K562 (cell line): ENCODE results near the gene FRAT2. TPM values are rescaled to one million over a fixed set of nuclear protein-coding genes. Genes with fewer than 3 reads are reported as not detected.
A peak's percentile ranks its signal among the peaks of the same experiment; 100 is the strongest.

Experiments
- E2F6 ChIP-seq, 2 experiments: IDR thresholded peaks; 2 replicates each; pipeline ENCODE4 v1.6.1; 2011; ENCODE audit warnings: borderline replicate concordance in 1 of 2, control low read depth in 1 of 2, low read depth in 1 of 2, low read length in 1 of 2, mild to moderate bottlenecking in 1 of 2, mixed read lengths in 1 of 2, moderate library complexity in 1 of 2; ENCODE audit not compliant: insufficient read depth in 1 of 2, insufficient read length in 1 of 2, poor library complexity in 1 of 2, severe bottlenecking in 1 of 2; ENCODE audit errors: extremely low read depth in 1 of 2
- HMG20A ChIP-seq: fragments of 450-650 bp; formaldehyde crosslinking; conservative IDR thresholded peaks from 2 replicates; pipeline ENCODE4 v1.4.0; 2020; ENCODE audit warnings: mild to moderate bottlenecking, mixed read lengths
- SMARCC2 ChIP-seq: fragments of 450-650 bp; IDR thresholded peaks from 2 replicates; pipeline ENCODE4 v1.6.1; 2017; ENCODE audit warnings: antibody characterized with exemption, moderate library complexity, mild to moderate bottlenecking, low read depth
- SOX6 ChIP-seq: fragments of 450-650 bp; IDR thresholded peaks from 2 replicates; pipeline ENCODE4 v1.6.1; 2014; ENCODE audit warnings: mild to moderate bottlenecking
- SP2 ChIP-seq: IDR thresholded peaks from 2 replicates; pipeline ENCODE4 v1.6.1; 2011; ENCODE audit warnings: mild to moderate bottlenecking, low read depth, low read length, moderate library complexity; ENCODE audit not compliant: poor library complexity, severe bottlenecking; ENCODE audit errors: extremely low read depth
- XRCC5 ChIP-seq: fragments of 200-400 bp; formaldehyde crosslinking; IDR thresholded peaks from 2 replicates; pipeline ENCODE4 v1.6.1; 2017; ENCODE audit warnings: low read depth, mild to moderate bottlenecking, low read length
- ZNF133 ChIP-seq: fragments of 250-450 bp; sonication (Bioruptor Pico); IDR thresholded peaks from 2 replicates; pipeline ENCODE4 v1.4.0; 2020; ENCODE audit warnings: mild to moderate bottlenecking
- ZNF23 ChIP-seq: fragments of 250-450 bp; sonication (Bioruptor Pico); IDR thresholded peaks from 2 replicates; pipeline ENCODE4 v1.4.0; 2020; ENCODE audit warnings: mild to moderate bottlenecking
- ZNF583 ChIP-seq: fragments of 250-450 bp; sonication (Bioruptor Pico); IDR thresholded peaks from 2 replicates; pipeline ENCODE4 v1.4.0; 2020
- polyA plus RNA-seq, 8 experiments: library from polyadenylated mRNA; depleted of rRNA in 4 of 8; stranded (reverse) in 5 of 8; unstranded in 3 of 8; fragments of >200 nt; fragmentation: Nextera tagmentation in 2 of 8; fragmentation: Illumina TruSeq in 1 of 8; extraction: Ambion mirVana in 2 of 8; extraction: Trizol in 1 of 8; gene quantifications; 2 replicates each; pipeline versions ENCODE4 v1.2.1 to v1.2.3, GENCODE V29; 2011 to 2014; ENCODE audit warnings: inconsistent platforms in 1 of 8, missing spikeins in 1 of 8
- total RNA-seq, 7 experiments: library from RNA; depleted of rRNA in 6 of 7; stranded (reverse); fragments of >200 nt in 6 of 7; fragmentation: Illumina TruSeq in 2 of 7; extraction: Trizol in 2 of 7; gene quantifications; 2 replicates each; pipeline versions ENCODE4 v1.2.1 to v1.2.3, GENCODE V29; 2011 to 2021; ENCODE audit warnings: low replicate concordance in 1 of 7
- TF ChIP-seq, protein P1 (sequence below): fragments of 250-450 bp; sonication (Bioruptor Pico); IDR thresholded peaks from 2 replicates; pipeline ENCODE4 v1.4.0; 2020; ENCODE audit warnings: mild to moderate bottlenecking, moderate library complexity

FRAT2 gene
- total and polyA plus RNA-seq, 9 of the 15 experiments (the other 6 are each of a cell fraction or from before 2014, with no cell fraction given), result 4.3 to 31.7 (median 19.5) TPM

DNA sequence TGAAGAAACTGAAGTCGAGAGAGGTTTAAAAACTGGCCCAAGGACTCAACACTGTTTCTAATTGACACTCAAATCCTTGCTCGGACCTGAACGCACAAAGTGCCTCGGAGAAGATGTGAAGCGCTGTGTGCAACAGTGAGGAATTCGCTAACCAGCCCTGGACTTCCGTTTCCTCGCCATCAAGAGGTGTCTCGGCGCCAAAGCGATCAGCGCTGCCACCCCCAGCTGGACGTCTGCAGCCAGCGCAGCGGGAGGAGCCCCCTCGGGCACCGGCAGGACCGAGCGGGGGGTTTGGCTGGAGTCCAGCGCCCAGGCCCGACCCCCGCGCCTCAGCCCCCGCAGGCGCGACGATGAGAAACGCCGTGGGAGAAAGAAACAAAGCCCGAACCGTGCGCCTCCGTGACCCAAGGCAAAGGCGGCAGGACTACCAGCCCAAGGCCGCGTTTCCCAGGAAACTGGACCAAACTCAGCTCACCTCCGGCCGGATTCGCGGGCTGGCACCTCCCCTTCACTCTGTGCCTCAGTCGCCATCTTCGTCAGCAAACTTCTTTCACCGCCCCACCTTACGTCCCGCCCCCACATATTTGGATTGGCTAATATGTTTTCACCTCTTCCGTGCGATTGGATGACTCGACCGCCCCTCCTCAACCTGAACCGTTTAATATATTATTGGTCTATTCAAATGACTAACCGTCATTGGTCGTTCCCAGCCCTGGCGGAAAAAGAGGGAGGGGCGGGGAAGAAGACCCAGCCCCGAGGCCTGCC, 42.2 kb downstream of the FRAT2 start, which contains the start of gene ARHGAP19 (continued):
- TF ChIP-seq E2F6 (IDR thresholded peaks at IDR 0.05; ENCODE audit: borderline replicate concordance in 1 of 2, extremely low read depth in 1 of 2, insufficient read depth in 1 of 2, insufficient read length in 1 of 2, low read depth in 1 of 2, low read length in 1 of 2, poor library complexity in 1 of 2, severe bottlenecking in 1 of 2), result peak in 1 of 2 experiments; percentile 11
- no peak for TF ChIP-seq ZNF23 (CRISPR knock-in tag)
- no peak for TF ChIP-seq ZNF583 (CRISPR knock-in tag)
- TF ChIP-seq SOX6, result 0 out of 2 replicates have a peak, but pooled peaks have one; percentile 29
- TF ChIP-seq, protein P1, sequence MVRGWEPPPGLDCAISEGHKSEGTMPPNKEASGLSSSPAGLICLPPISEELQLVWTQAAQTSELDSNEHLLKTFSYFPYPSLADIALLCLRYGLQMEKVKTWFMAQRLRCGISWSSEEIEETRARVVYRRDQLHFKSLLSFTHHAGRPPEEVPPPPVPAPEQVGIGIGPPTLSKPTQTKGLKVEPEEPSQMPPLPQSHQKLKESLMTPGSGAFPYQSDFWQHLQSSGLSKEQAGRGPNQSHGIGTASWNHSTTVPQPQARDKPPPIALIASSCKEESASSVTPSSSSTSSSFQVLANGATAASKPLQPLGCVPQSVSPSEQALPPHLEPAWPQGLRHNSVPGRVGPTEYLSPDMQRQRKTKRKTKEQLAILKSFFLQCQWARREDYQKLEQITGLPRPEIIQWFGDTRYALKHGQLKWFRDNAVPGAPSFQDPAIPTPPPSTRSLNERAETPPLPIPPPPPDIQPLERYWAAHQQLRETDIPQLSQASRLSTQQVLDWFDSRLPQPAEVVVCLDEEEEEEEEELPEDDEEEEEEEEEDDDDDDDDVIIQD (CRISPR knock-in tag), result no peak
- no peak for TF ChIP-seq HMG20A (CRISPR knock-in tag)
- TF ChIP-seq XRCC5, result no peak
- TF ChIP-seq ZNF133 (CRISPR knock-in tag), result no peak
- no peak for TF ChIP-seq SMARCC2
- peak; percentile 59 for TF ChIP-seq SP2
